ENCODE data around the gene SLC29A3. TPM values are rescaled to one million over a fixed set of nuclear protein-coding genes. Genes with fewer than 3 reads are reported as not detected.

Gene SLC29A3
- total RNA-seq, 1 experiment from 2014 or later = 5.9 TPM

GRCh38 chr10:71300555-71301370 lies 18.3 kb upstream of the SLC29A3 start:
- no peak overlapping the region for H3K4me2 ChIP-seq (ENCODE audit: low read length)
- intact Hi-C loops (cut with micrococcal nuclease) = no loop called here
- no TSS peak for BruUV-seq (replicated peaks)

More at GRCh38 chr10:71300555-71301370, 18.3 kb upstream of the SLC29A3 start:
- Histone ChIP-seq H3K9me2 (ENCODE audit: insufficient read depth) (no peaks in the 10 kb centered on the region), H3K4me1 (ENCODE audit: control insufficient read depth in 1 of 2, insufficient read depth in 2 of 2, low read length in 2 of 2) (no peaks in the 10 kb centered on the region), H3K9ac (ENCODE audit: low read length) (no peak overlapping the region), H4K20me1 (ENCODE audit: insufficient read depth) (no peaks in the 10 kb centered on the region), H3K9me3 (ENCODE audit: control insufficient read depth in 1 of 2, insufficient read depth in 1 of 2, low read depth in 1 of 2, low read length in 2 of 2) (no peaks in the 10 kb centered on the region), H2AFZ (ENCODE audit: low read depth, low read length, poor library complexity, severe bottlenecking) (no peak overlapping the region), H3K4me3 (replicated peaks in 1 of 2; ENCODE audit: low read depth in 1 of 2, low read length in 2 of 2) (no peak overlapping the region), H3K36me3 (ENCODE audit: control insufficient read depth in 1 of 2, insufficient read depth in 2 of 2, low read length in 2 of 2) (peaks cover 0 to 6% of the 10 kb centered on the region in 2 experiments; a peak in 1 of 4 replicates), H3K27me3 (ENCODE audit: insufficient read depth, low read length) (no peaks in the 10 kb centered on the region), H3K27ac (ENCODE audit: low read depth, low read length) (no peak overlapping the region), H3K79me2 (ENCODE audit: insufficient read depth, low read length) (no peaks in the 10 kb centered on the region)
- no peak for ATAC-seq
- RAD21 ChIA-PET (ENCODE audit: low non-redundant PET in 1 of 2, low total read pairs in 2 of 2, uncharacterized antibody in 2 of 2, unreplicated experiment in 2 of 2) = no interaction called here
- DNase-seq (ENCODE audit: low read depth, low spot score) = no peak
- POLR2A ChIA-PET = interaction anchor here (0.7 kb wide), 1 partner anchor 344 kb away, joined by 3 read pairs; no protein-coding TSS in a partner anchor
- no peak for TF ChIP-seq SRF (IDR thresholded peaks at IDR 0.05; ENCODE audit: low read depth)
- TF ChIP-seq CEBPB (IDR thresholded peaks at IDR 0.05; ENCODE audit: low read depth) = no peak
- no peak for TF ChIP-seq ATF3 (IDR thresholded peaks at IDR 0.05)
- no peak for TF ChIP-seq ZFX (IDR thresholded peaks at IDR 0.05)
- TF ChIP-seq EZH2 (IDR thresholded peaks at IDR 0.05) = no peak
- no peak for TF ChIP-seq SP1 (IDR thresholded peaks at IDR 0.05; ENCODE audit: low read depth)
- TF ChIP-seq MAX (IDR thresholded peaks at IDR 0.05) = no peak
- no peak for TF ChIP-seq EGR1 (IDR thresholded peaks at IDR 0.05; ENCODE audit: low read depth)
- TF ChIP-seq SIN3A (IDR thresholded peaks at IDR 0.05; ENCODE audit: low read depth) = no peak
- TF ChIP-seq, protein P1, sequence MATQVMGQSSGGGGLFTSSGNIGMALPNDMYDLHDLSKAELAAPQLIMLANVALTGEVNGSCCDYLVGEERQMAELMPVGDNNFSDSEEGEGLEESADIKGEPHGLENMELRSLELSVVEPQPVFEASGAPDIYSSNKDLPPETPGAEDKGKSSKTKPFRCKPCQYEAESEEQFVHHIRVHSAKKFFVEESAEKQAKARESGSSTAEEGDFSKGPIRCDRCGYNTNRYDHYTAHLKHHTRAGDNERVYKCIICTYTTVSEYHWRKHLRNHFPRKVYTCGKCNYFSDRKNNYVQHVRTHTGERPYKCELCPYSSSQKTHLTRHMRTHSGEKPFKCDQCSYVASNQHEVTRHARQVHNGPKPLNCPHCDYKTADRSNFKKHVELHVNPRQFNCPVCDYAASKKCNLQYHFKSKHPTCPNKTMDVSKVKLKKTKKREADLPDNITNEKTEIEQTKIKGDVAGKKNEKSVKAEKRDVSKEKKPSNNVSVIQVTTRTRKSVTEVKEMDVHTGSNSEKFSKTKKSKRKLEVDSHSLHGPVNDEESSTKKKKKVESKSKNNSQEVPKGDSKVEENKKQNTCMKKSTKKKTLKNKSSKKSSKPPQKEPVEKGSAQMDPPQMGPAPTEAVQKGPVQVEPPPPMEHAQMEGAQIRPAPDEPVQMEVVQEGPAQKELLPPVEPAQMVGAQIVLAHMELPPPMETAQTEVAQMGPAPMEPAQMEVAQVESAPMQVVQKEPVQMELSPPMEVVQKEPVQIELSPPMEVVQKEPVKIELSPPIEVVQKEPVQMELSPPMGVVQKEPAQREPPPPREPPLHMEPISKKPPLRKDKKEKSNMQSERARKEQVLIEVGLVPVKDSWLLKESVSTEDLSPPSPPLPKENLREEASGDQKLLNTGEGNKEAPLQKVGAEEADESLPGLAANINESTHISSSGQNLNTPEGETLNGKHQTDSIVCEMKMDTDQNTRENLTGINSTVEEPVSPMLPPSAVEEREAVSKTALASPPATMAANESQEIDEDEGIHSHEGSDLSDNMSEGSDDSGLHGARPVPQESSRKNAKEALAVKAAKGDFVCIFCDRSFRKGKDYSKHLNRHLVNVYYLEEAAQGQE (IDR thresholded peaks at IDR 0.05; ENCODE audit: low read depth) = no peak
- TF ChIP-seq JUND (IDR thresholded peaks at IDR 0.05) = no peak
- no peak for TF ChIP-seq POLR2AphosphoS5 (IDR thresholded peaks at IDR 0.05; ENCODE audit: low read depth, low read length)
- TF ChIP-seq TCF7L2 (IDR thresholded peaks at IDR 0.05; ENCODE audit: borderline replicate concordance, extremely low read depth, insufficient read depth, insufficient read length) = no peak
- no peak for TF ChIP-seq ZNF274 (IDR thresholded peaks at IDR 0.05; ENCODE audit: low read depth, low read length)
- TF ChIP-seq ELF1 (IDR thresholded peaks at IDR 0.05; ENCODE audit: borderline replicate concordance, low read depth) = no peak
- CTCF ChIA-PET = no interaction called here
